ENCODE results near the gene PCDHGA1.

DNA sequence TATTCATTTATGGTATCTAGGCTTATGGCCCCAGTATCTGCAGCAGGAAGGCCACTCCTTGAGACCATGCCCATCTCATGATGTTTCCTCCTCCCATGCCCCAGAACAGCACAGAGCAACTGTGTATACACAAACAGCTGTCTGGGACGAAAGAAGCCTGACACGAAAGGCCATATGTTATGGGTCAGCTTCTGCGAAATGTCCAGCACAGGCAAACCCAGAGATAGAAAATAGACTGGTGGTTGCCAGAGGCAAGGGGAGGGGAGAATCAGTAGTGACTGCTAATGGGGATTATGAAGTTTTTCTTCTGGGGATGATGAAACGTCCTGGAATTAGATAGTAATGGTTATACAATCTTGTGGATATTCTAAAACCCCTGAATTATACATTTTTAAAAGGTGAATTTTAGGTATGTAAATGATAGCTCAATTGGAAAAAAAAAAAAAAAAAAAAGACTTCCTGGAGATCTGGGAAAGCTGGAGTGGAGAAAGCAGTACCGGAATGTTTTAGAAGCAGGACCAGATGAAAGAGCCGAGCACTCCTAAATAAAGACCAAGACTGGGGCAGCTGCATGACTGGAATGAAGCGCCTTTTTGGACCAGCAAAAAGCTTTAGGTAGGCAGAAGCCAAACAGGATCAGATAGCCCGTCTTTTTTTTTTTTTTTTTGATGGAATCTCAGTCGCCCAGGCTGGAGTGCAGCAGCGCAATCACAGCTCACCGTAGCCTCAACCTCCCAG, 187.7 kb downstream of the PCDHGA1 start:
- TF ChIP-seq POLR2AphosphoS5 (IDR thresholded peaks at IDR 0.05; ENCODE audit: control insufficient read depth, insufficient read depth, low read depth, low read length) (no peak), GATAD2A (IDR thresholded peaks at IDR 0.05) (no peak), SNRNP70 (optimal IDR thresholded peaks at IDR 0.05; ENCODE audit: low read depth, low read length) (no peak), TAF1 (IDR thresholded peaks at IDR 0.05; ENCODE audit: control insufficient read depth, extremely low read depth, insufficient read depth, low read length, severe bottlenecking) (no peak), XRCC4 (IDR thresholded peaks at IDR 0.05; ENCODE audit: extremely low read depth, insufficient read depth, insufficient read length) (no peak), SP2 (IDR thresholded peaks at IDR 0.05; ENCODE audit: extremely low read depth, low read depth, low read length, poor library complexity, severe bottlenecking) (no peak), RHOXF2B (CRISPR knock-in tag; conservative IDR thresholded peaks at IDR 0.05) (no peak), KDM1A (IDR thresholded peaks at IDR 0.05) (no peak), MAZ (CRISPR knock-in tag; conservative IDR thresholded peaks at IDR 0.05 in 1 of 2, IDR thresholded peaks at IDR 0.05 in 1 of 2) (no peak)
- TF ChIP-seq, protein P1, sequence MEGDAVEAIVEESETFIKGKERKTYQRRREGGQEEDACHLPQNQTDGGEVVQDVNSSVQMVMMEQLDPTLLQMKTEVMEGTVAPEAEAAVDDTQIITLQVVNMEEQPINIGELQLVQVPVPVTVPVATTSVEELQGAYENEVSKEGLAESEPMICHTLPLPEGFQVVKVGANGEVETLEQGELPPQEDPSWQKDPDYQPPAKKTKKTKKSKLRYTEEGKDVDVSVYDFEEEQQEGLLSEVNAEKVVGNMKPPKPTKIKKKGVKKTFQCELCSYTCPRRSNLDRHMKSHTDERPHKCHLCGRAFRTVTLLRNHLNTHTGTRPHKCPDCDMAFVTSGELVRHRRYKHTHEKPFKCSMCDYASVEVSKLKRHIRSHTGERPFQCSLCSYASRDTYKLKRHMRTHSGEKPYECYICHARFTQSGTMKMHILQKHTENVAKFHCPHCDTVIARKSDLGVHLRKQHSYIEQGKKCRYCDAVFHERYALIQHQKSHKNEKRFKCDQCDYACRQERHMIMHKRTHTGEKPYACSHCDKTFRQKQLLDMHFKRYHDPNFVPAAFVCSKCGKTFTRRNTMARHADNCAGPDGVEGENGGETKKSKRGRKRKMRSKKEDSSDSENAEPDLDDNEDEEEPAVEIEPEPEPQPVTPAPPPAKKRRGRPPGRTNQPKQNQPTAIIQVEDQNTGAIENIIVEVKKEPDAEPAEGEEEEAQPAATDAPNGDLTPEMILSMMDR (IDR thresholded peaks at IDR 0.05 in 2 of 3, conservative IDR thresholded peaks at IDR 0.05 in 1 of 3; ENCODE audit: insufficient read depth in 2 of 3, low read depth in 1 of 3, low read length in 3 of 3): no peak

Measured in K562 (cell line).